IMR-90 (cell line): Measurements from ENCODE around the gene AFG1L. TPM values are rescaled to one million over a fixed set of nuclear protein-coding genes. Genes with fewer than 3 reads are reported as not detected.

Experiments used
- ATAC-seq: fragments of 200-7000 bp; cut with Tn5 transposase; 2 replicates; pipeline ENCODE4 v1.9.1; 2020; ENCODE audit warnings: low read depth, mild to moderate bottlenecking, moderate library complexity
- BruUV-seq: library from RNA; stranded (reverse); fragments of 400-500 nt; replicated peaks from 2 replicates; lab custom pipeline; 2021; lab: Mats Ljungman, UMichigan
- CTCF ChIA-PET: fragments of 300-600 bp; formaldehyde crosslinking; extraction: SDS; loops from one replicate; lab custom pipeline; 2021; ENCODE audit warnings: antibody characterized with exemption; lab: Yijun Ruan, JAX
- POLR2A ChIA-PET: fragments of 300-600 bp; sonication (Branson Sonifier 250); formaldehyde crosslinking; loops from one replicate; lab custom pipeline; 2022; ENCODE audit warnings: antibody characterized with exemption; ENCODE audit not compliant: unreplicated experiment; lab: Charles Lee
- DNase-seq: peaks from one replicate; pipeline ENCODE4 v3.0.0; 2013
- H2AFZ ChIP-seq: replicated peaks from 2 replicates; pipeline ENCODE3; 2013; ENCODE audit warnings: low read length, mild to moderate bottlenecking; ENCODE audit not compliant: poor library complexity
- H2AK5ac ChIP-seq: 2 replicates; pipeline ENCODE4 v1.6.1; 2013; ENCODE audit warnings: low read depth, low read length, inconsistent platforms
- H2AK9ac ChIP-seq: replicated peaks from 2 replicates; pipeline ENCODE3; 2013; ENCODE audit warnings: mild to moderate bottlenecking, low read depth, low read length, moderate library complexity; ENCODE audit not compliant: poor library complexity
- H2BK120ac ChIP-seq: 2 replicates; pipeline ENCODE4 v1.6.1; 2013; ENCODE audit warnings: low read depth, low read length, inconsistent platforms
- H2BK15ac ChIP-seq: 3 replicates; pipeline ENCODE4 v1.6.1; 2013; ENCODE audit warnings: low read depth, low read length, inconsistent platforms
- H2BK20ac ChIP-seq: 2 replicates; pipeline ENCODE4 v1.6.1; 2013; ENCODE audit warnings: low read depth, mild to moderate bottlenecking, inconsistent platforms, low read length, moderate library complexity
- H2BK5ac ChIP-seq: 2 replicates; pipeline ENCODE4 v1.6.1; 2013; ENCODE audit warnings: mild to moderate bottlenecking, low read depth, low read length, inconsistent platforms; ENCODE audit not compliant: poor library complexity, severe bottlenecking
- H3K14ac ChIP-seq: replicated peaks from 2 replicates; pipeline ENCODE4 v1.6.1; 2013; ENCODE audit warnings: low read depth, low read length, inconsistent platforms
- H3K18ac ChIP-seq: 2 replicates; pipeline ENCODE4 v1.6.1; 2013; ENCODE audit warnings: low read depth, low read length, control low read depth
- H3K23ac ChIP-seq: 2 replicates; pipeline ENCODE4 v1.6.1; 2013; ENCODE audit warnings: low read depth, low read length, inconsistent platforms
- H3K27ac ChIP-seq: 2 replicates; pipeline ENCODE4 v1.5.1; 2013; ENCODE audit warnings: mild to moderate bottlenecking, control low read depth, low read length; ENCODE audit not compliant: insufficient read depth
- H3K27me3 ChIP-seq: 2 replicates; pipeline ENCODE4 v1.6.1; 2013; ENCODE audit warnings: low read length; ENCODE audit not compliant: control insufficient read depth, insufficient read depth
- H3K36me3 ChIP-seq: 2 replicates; pipeline ENCODE4 v1.6.1; 2013; ENCODE audit warnings: low read length, mixed read lengths; ENCODE audit not compliant: control insufficient read depth, insufficient read depth
- H3K4ac ChIP-seq: 2 replicates; pipeline ENCODE4 v1.6.1; 2013; ENCODE audit warnings: low read depth, low read length, inconsistent platforms
- H3K4me1 ChIP-seq: 2 replicates; pipeline ENCODE4 v1.6.1; 2013; ENCODE audit warnings: low read length, mixed read lengths; ENCODE audit not compliant: control insufficient read depth, insufficient read depth
- H3K4me2 ChIP-seq: 2 replicates; pipeline ENCODE4 v1.6.1; 2013; ENCODE audit warnings: low read depth, mild to moderate bottlenecking, control low read depth, low read length, moderate library complexity
- H3K4me3 ChIP-seq: 2 replicates; pipeline ENCODE4 v1.5.1; 2013; ENCODE audit warnings: low read depth, mild to moderate bottlenecking, control low read depth, low read length, moderate library complexity; ENCODE audit not compliant: insufficient read depth
- H3K56ac ChIP-seq: 2 replicates; pipeline ENCODE4 v1.6.1; 2013; ENCODE audit warnings: low read length, inconsistent platforms; ENCODE audit not compliant: insufficient read depth; ENCODE audit errors: extremely low read depth
- H3K79me1 ChIP-seq, 2 experiments: 2 replicates each; pipeline ENCODE4 v1.6.1; 2013; ENCODE audit warnings: low read length in 2 of 2, inconsistent platforms in 1 of 2, low read depth in 1 of 2
- H3K9ac ChIP-seq: 2 replicates; pipeline ENCODE4 v1.6.1; 2013; ENCODE audit warnings: low read depth, low read length, control low read depth
- H3K9me1 ChIP-seq: 2 replicates; pipeline ENCODE4 v1.6.1; 2013; ENCODE audit warnings: low read length, inconsistent platforms; ENCODE audit not compliant: insufficient read depth
- H3K9me3 ChIP-seq: 2 replicates; pipeline ENCODE4 v1.6.1; 2013; ENCODE audit warnings: low read length; ENCODE audit not compliant: control insufficient read depth, insufficient read depth
- H4K20me1 ChIP-seq: 2 replicates; pipeline ENCODE4 v1.6.1; 2013; ENCODE audit warnings: low read length, inconsistent platforms; ENCODE audit not compliant: insufficient read depth
- H4K5ac ChIP-seq: 2 replicates; pipeline ENCODE4 v1.6.1; 2013; ENCODE audit warnings: mild to moderate bottlenecking, low read depth, low read length, control low read depth
- H4K8ac ChIP-seq, 2 experiments: 2 replicates each; pipeline ENCODE4 v1.6.1; 2013; ENCODE audit warnings: low read depth in 2 of 2, low read length in 2 of 2, control low read depth in 1 of 2, inconsistent platforms in 1 of 2
- H4K91ac ChIP-seq: 2 replicates; pipeline ENCODE4 v1.6.1; 2013; ENCODE audit warnings: low read depth, low read length, inconsistent platforms; ENCODE audit not compliant: insufficient read depth
- CHD1 ChIP-seq: IDR thresholded peaks from 2 replicates; pipeline ENCODE4 v1.6.1; 2012; ENCODE audit warnings: low read depth, low read length, improper control_type of control experiment
- MAFK ChIP-seq: IDR thresholded peaks from 2 replicates; pipeline ENCODE4 v1.6.1; 2012; ENCODE audit warnings: low read depth, low read length, improper control_type of control experiment
- MAZ ChIP-seq: IDR thresholded peaks from 2 replicates; pipeline ENCODE4 v1.6.1; 2012; ENCODE audit warnings: low read depth, mild to moderate bottlenecking, low read length, improper control_type of control experiment, moderate library complexity, borderline replicate concordance
- MXI1 ChIP-seq: IDR thresholded peaks from 2 replicates; pipeline ENCODE4 v1.6.1; 2012; ENCODE audit warnings: low read depth, mild to moderate bottlenecking, low read length, moderate library complexity, borderline replicate concordance
- RFX5 ChIP-seq: IDR thresholded peaks from 2 replicates; pipeline ENCODE4 v1.8.0; 2012; ENCODE audit warnings: low read depth, mild to moderate bottlenecking, low read length, moderate library complexity
- WGBS, 2 experiments: methylation state at CpG; one replicate each; pipeline versions ENCODE4 v1.1.5 to v1.1.7; 2013; ENCODE audit warnings: missing lambda C conversion rate in 2 of 2; ENCODE audit not compliant: insufficient read length in 1 of 2; ENCODE audit errors: extremely low coverage in 2 of 2; 5-methylcytosine and 5-hydroxymethylcytosine counted together
- dilution Hi-C: fragments of 300-500 bp; cut with HindIII; formaldehyde crosslinking; loops from one replicate; pipeline ENCODE4 v1.14.3; 2018; ENCODE audit warnings: low sequenced_read_pairs; ENCODE audit not compliant: unreplicated experiment
- in situ Hi-C: fragments of 300-500 bp; cut with MboI; formaldehyde crosslinking; loops from 3 replicates; pipeline ENCODE4 v1.14.3; 2019; ENCODE audit warnings: low sequenced_read_pairs, inconsistent platforms, mixed read lengths
- intact Hi-C: fragments of 100-400 bp; cut with micrococcal nuclease; formaldehyde crosslinking; loops from 2 replicates; pipeline ENCODE4 v1.10.0; 2022
- polyA plus RNA-seq, 3 experiments: library from polyadenylated mRNA; depleted of rRNA; stranded (reverse); fragments of >200 nt; gene quantifications; 2 replicates each; pipeline ENCODE4 v1.2.3, GENCODE V29; 2012; ENCODE audit warnings: low replicate concordance in 1 of 3
- total RNA-seq: library from RNA; depleted of rRNA; stranded (reverse); fragments of >200 nt; gene quantifications from 2 replicates; pipeline ENCODE4 v1.2.3, GENCODE V29; 2012
- TF ChIP-seq, protein P1 (sequence below): conservative IDR thresholded peaks from 2 replicates; pipeline ENCODE4 v1.5.1; 2012; ENCODE audit warnings: mild to moderate bottlenecking, low read depth, low read length, improper control_type of control experiment

Gene AFG1L
- total and polyA plus RNA-seq, 2 of the 4 experiments (the other 2 are of a cell fraction), result 1.0 to 2.0 TPM

DNA sequence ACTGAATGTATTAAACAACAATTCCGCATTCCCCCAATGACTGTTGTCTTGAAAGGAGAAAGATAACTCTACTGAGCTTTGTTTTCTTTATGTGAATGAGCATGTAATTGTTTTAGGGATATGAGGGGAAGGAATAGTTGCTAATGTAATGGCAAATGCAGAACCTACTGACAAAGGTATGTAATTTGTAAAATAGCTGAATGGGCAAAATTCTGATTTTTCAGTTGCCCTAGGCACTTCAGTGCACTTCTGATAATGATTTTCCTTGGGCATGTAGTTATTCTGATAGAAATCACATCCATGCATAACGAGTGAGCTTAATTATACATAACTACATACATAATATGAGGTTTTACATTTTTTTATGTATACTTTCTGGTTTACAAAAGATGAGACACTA is 212.5 kb downstream of the AFG1L start:
- in situ Hi-C loops, result no loop called here

More for the DNA sequence above, 212.5 kb downstream of the AFG1L start:
- no peak for ATAC-seq
- no peaks in the 10 kb centered on the region for H3K79me1 ChIP-seq
- H4K20me1 ChIP-seq, result no peaks in the 10 kb centered on the region
- peaks cover 1% of the 10 kb centered on the region; the same call in 1 of the 2 replicates for H3K36me3 ChIP-seq
- POLR2A ChIA-PET, result no interaction called here
- no peak overlapping the region for H3K23ac ChIP-seq
- no peak overlapping the region for H3K14ac ChIP-seq
- H3K9me1 ChIP-seq, result no peaks in the 10 kb centered on the region
- no peak overlapping the region for H4K91ac ChIP-seq
- no peak overlapping the region for H2AK9ac ChIP-seq
- no peaks in the 10 kb centered on the region for H3K4me1 ChIP-seq
- no peak overlapping the region for H2AK5ac ChIP-seq
- no peak overlapping the region for H2BK5ac ChIP-seq
- H3K4ac ChIP-seq, result no peak overlapping the region
- H2AFZ ChIP-seq, result no peak overlapping the region
- dilution Hi-C loops, result no loop called here
- no peak overlapping the region for H3K4me2 ChIP-seq
- no peaks in the 10 kb centered on the region for H3K9me3 ChIP-seq
- H3K27me3 ChIP-seq, result no peaks in the 10 kb centered on the region
- no TSS peak for BruUV-seq
- CTCF ChIA-PET, result interaction anchor here (2.1 kb wide), 1 partner anchor 16 kb away, joined by 4 read pairs; no protein-coding TSS in a partner anchor
- intact Hi-C loops, result no loop called here
- H3K9ac ChIP-seq, result no peak overlapping the region
- TF ChIP-seq RFX5 (no peak), CHD1 (no peak), MXI1 (no peak), MAZ (no peak), MAFK (peak; percentile 84)
- TF ChIP-seq, protein P1, sequence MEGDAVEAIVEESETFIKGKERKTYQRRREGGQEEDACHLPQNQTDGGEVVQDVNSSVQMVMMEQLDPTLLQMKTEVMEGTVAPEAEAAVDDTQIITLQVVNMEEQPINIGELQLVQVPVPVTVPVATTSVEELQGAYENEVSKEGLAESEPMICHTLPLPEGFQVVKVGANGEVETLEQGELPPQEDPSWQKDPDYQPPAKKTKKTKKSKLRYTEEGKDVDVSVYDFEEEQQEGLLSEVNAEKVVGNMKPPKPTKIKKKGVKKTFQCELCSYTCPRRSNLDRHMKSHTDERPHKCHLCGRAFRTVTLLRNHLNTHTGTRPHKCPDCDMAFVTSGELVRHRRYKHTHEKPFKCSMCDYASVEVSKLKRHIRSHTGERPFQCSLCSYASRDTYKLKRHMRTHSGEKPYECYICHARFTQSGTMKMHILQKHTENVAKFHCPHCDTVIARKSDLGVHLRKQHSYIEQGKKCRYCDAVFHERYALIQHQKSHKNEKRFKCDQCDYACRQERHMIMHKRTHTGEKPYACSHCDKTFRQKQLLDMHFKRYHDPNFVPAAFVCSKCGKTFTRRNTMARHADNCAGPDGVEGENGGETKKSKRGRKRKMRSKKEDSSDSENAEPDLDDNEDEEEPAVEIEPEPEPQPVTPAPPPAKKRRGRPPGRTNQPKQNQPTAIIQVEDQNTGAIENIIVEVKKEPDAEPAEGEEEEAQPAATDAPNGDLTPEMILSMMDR, result no peak
- no peak overlapping the region for H2BK15ac ChIP-seq
- no peak overlapping the region for H4K8ac ChIP-seq
- no peak for DNase-seq
- H4K5ac ChIP-seq, result no peak overlapping the region
- no CpG with 5 or more reads among the region's 2 CpGs for WGBS, 2 experiments
- no peak overlapping the region for H3K18ac ChIP-seq
- no peak overlapping the region for H2BK120ac ChIP-seq
- H3K56ac ChIP-seq, result no peak overlapping the region
- H3K27ac ChIP-seq, result no peak overlapping the region
- no peak overlapping the region for H3K4me3 ChIP-seq
- no peak overlapping the region for H2BK20ac ChIP-seq
